Measurements from ENCODE around the gene XYLT1. TPM values are rescaled to one million over a fixed set of nuclear protein-coding genes. Genes with fewer than 3 reads are reported as not detected.

Gene XYLT1
- total RNA-seq, 2 donors from 2014 or later = 8.4 to 22.5 TPM

DNA sequence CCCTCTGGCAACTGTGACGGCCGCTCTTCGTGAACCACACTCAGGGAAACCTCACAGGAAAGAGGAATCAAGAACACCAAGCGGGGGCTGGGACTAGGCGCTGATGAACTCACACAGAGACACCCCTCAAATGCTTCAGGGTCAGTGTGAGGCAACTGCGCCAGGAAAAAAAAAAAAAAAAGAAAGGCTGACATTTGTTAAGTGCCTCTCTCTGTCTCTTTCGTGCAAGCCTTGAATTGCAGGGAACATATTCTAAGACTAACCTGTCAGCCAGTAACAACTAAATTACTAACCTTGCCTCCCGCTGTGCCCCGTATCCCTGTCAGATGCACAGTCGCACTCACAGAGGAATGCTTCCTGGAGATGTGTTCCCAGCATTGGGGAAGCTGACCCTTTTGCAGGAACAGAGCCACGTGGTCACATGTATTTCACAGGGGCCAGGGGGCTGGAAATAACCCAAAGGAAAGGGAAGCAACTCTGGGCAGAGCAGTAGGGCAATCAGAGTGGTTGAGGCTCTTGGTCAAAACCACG is 247.8 kb downstream of the XYLT1 start:
- DNase-seq (peak; percentile 34), ATAC-seq (peak; percentile 20 to 46)
- intact Hi-C loops (cut with DNase I) = no loop called here

DNA sequence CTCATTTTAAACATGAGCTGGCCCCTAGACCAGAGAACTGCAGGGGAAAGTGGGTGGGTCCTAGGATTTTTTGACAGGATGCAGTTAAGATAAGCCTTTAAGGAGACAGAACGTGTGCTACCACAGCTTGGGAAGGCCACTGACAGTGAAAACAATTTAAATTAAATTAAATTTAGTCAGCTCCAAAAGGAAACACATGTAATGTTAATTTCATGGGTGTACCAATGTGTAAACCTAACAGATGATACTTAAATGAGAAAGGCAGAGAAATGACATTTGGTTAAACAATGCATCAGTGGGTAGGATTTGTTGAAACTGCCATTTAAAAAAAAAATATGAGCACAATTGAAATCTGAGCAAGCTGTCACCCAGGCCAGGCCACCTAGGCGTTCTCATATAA is 250.8 kb downstream of the XYLT1 start:
- intact Hi-C loops (cut with DNase I) = no loop called here
- no peak for DNase-seq
- ATAC-seq = no peak

DNA sequence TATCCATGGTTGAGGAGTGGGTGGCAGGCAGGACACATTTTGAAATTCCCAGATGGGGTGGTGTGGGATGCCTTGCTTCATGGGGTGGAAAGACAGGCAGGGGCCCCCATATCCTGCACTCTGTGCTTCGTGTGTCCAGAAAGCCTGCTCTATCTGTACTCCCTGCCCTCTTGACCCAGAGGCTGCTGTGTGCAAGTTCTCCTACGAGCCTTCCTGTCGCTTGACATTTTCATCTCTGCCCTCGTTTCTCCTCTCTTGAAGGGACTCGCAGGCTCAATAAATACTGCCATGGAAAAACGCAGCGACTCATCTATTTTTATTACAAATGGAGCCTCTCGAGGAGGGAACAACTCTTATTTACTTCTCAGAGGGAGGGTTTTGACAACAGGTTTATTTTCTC is 254.8 kb downstream of the XYLT1 start:
- no peak for ATAC-seq
- intact Hi-C loops (cut with DNase I) = no loop called here

DNA sequence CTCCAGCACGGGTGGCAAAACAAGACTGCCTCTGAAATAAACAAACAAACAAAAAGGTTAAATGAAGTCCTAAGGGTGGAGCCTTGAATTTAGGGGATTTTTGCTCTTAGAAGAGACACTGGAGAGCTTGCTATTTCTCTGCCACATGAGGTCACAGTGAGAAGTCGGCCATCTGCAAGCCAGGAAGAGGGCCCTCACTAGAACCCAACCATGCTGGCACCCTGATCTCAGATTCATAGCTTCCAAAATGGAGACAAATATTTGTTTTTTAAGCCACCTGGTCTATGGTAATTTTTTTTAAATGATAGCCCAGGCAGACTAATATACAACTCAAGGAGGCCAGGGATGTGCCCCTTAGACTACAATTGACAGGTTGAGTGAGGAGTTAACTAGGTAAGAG is 255.5 kb downstream of the XYLT1 start:
- intact Hi-C loops (cut with DNase I) = no loop called here

More for the DNA sequence above, 254.8 kb downstream of the XYLT1 start:
- DNase-seq = no peak

DNA sequence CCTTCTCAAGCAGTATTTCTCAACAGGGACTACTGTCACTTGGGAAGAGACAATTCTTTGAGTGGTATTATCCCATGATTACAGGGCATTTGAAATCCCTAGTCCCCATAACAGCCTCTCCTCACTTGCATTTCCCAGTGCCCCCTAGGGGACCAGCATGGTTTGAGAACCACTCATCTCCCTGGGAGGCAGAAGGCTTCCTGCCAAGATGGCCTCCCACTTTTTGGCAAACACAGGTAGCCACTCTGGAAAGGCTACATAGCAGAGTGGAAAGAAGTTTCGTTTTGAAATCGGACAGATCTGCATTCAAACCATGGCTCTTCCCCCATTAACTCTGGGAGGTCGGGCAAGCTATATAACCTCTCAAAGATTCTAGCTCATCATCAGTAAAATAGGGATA is 256.8 kb downstream of the XYLT1 start:
- intact Hi-C loops (cut with DNase I) = no loop called here
- ATAC-seq (no peak), DNase-seq (no peak)

More for the DNA sequence above, 255.5 kb downstream of the XYLT1 start:
- ATAC-seq = no peak
- DNase-seq = no peak

DNA sequence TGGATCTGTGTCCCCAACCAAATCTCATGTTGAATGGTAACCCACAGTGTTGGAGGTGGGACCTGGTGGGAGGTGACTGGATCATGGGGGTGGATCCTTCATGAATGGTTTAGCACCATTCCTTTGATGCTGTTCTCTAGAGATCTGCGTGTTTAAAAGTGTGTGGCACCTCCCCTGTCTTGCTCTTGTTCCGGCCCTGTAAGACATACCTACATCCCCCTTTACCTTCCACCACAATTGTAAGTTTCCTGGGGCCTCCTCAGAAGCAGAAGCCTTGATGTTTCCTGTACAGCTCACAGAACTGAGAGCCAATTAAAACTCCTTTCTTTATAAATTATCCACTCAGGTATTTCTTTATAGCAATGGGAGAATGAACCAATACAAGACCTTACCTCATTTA is 257.7 kb downstream of the XYLT1 start:
- DNase-seq (no peak), ATAC-seq (no peak)
- intact Hi-C loops (cut with DNase I) = no loop called here

DNA sequence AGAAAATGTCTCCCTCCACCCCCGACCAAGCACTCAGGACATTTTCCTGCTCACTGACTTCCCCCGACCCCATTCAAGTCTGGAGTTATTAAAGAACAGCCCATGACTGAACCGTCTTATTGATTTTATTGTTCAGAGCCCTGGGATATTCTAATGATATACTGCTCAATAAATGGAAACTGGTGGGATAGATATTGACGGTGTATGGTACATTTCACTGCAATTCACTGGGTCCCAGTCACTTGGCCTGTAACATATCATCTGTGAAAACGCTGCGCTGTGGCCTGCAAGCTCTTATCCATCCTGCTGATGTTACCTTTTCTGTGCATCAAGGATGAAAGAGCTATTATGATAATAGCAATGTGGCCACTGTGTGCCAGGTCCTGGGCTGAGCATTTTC is 258.2 kb downstream of the XYLT1 start:
- ATAC-seq (no peak), DNase-seq (no peak)
- intact Hi-C loops (cut with DNase I) = no loop called here

DNA sequence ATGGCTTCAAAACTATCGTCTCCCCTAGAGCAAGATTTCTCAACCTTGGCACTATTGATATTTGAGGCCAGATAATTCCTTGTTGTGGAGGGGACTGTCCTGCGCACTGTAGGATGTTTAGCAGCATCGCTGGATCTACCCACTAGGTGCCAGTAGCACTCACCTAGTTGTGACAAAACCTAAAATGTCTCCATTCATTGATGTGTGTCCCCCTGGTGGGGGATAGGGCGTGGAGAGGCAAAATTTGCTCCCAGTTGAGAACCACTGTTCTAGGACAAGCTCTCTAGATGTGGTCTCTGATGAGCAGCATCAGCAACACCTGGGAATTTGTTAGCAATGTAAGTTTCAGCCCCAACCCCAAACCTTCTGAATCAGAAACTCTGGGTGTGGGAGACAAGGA is 259.0 kb downstream of the XYLT1 start:
- no peak for DNase-seq
- ATAC-seq = no peak
- intact Hi-C loops (cut with DNase I) = no loop called here

DNA sequence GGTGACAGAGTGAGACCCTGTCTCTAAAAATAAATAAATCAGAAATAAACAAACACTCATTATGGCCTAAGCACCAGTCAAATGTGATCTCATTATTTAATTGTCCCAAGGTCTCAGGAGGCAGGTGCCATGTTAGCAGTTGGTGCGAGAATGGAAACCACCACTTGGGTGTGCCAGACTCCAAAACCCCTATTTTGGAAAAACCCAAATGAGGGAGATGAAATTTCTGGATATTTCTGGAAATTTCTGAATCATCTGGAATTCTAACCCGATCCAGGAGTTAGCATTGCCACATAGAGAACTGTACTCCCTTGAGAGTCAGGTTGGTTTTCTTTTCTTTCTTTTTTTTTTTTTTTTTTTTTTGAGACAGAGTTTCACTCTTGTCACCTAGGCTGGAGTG is 264.0 kb downstream of the XYLT1 start:
- DNase-seq (no peak), ATAC-seq (no peak)
- intact Hi-C loops (cut with DNase I) = loop anchor here in 1 of 2 donors (5.0 kb wide), 1 partner anchor 261 kb away; no protein-coding TSS in a partner anchor

DNA sequence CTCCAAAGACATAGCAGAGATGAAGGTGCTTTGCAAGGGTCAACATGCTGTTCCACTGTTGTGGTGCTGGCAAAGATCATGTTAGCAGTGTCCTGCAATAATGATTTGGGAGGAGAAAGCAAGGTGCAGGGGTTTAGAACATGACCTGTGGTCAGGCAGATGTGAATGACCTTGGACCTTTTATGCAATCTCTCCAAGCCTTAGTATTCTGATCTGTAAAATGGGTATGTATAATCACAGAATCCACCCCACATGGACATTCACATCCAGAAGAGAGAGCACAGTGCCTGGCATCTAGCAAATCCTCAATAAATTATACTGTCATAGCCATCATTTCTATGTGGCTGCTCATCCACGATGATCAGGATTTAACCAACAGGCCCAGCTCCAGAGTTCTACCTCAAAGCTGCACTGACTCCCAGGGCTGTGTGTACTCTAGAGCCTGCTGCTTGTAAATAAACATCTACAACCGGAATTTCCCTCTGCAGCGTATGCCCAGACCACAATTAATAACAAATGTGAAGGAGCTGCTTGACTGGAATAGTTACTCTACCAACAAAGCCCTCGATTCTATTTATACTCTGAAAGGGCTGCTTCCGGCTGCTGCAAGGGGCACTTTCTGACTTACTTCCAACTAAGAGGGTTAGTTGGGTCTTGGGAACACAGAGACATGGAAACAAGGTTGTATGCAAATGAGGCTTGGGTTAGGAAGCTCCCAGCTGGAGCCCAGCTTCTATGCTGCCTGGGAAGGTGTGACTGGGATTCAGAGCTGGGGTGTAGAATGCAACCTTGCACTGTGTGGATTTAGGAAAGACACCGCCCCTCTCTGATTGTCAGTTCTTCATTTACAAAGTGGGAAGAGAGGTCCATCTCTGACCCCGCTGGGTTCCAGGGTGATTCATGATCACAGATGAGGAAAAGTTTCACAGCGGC is 265.2 kb downstream of the XYLT1 start:
- intact Hi-C loops (cut with DNase I) = loop anchor here in 1 of 2 donors (5.0 kb wide), 1 partner anchor 262 kb away; no protein-coding TSS in a partner anchor
- ATAC-seq = no peak
- DNase-seq = no peak

DNA sequence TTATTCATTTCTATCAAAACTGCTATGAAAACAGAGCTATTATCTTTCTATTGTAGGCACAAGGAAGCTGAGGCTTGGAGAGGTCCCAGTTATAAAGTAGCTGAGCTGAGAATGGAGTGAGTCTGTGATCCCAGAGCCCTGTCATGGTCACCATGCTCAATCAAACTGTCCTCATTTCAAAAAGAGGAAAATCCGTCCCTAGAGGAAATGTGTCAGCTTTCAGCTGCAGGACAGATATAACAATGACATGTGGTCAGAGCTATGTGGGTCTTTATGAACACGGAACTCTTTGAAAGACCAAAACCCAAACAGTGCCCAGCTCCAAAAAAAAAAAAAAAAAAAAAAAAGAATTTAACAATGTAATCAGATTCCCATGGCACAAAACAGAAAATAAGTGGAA is 266.1 kb downstream of the XYLT1 start:
- peak in 1 of 2 donors; percentile 46 for ATAC-seq
- DNase-seq = no peak
- intact Hi-C loops (cut with DNase I) = loop anchor here in 1 of 2 donors (5.0 kb wide), 1 partner anchor 263 kb away; no protein-coding TSS in a partner anchor

DNA sequence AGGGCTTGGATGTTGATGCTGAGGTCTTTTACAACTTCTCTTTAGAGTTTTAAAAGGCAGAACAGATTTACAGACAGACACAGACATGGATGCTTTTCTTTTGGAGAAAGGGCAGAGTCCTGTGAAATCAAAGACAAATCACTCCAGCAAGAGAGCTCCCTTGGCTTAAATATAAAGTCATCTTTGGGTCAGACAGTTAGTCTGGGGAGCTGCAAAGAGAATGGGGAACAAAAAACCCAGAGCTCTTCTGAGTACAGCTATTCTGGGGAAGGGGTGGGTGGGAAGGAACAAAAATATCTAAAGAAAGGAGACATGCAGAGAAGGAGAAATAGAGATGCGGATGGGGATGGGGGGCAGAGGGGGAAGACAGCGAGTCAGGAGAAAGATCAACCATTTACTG is 266.6 kb downstream of the XYLT1 start:
- intact Hi-C loops (cut with DNase I) = no loop called here
- ATAC-seq = no peak
- no peak for DNase-seq

DNA sequence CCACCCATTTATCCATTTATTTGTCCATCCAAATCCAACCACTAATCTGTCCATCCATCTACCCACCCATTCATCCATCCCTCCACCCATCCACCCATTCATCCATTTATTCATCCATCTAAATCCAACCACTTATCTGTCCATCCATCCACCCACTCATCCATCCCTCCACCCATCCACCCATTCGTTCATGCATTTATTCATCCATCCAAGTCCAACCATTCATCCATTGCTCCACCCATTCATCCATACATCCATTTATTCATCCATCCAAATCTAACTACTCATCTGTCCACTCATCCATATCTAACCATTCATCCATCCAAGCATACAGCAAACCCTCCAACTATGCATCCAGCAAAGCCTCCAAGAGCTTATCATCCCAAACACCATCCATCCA is 267.3 kb downstream of the XYLT1 start:
- intact Hi-C loops (cut with DNase I) = no loop called here

DNA sequence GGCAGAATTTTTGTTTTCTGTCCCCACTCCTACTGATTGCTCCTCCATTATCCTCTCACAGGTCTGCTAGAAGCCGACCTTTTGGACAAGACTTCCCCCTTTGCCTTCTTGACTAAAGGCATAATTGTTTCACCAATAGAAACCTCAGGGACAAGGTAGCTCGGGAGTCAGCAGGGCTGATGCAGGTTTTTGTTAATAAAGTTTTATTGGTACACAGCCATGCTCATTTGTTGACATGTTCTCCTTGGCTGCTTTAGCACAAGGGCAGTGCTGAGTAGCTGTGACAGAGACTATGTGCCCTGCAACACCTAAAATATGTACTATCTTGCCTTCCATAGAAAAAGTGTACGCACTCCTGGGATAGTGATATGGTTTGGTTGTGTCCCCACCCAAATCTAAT is 271.6 kb downstream of the XYLT1 start:
- intact Hi-C loops (cut with DNase I) = no loop called here
- no peak for ATAC-seq

More for the DNA sequence above, 267.3 kb downstream of the XYLT1 start:
- no peak for ATAC-seq
- no peak for DNase-seq

DNA sequence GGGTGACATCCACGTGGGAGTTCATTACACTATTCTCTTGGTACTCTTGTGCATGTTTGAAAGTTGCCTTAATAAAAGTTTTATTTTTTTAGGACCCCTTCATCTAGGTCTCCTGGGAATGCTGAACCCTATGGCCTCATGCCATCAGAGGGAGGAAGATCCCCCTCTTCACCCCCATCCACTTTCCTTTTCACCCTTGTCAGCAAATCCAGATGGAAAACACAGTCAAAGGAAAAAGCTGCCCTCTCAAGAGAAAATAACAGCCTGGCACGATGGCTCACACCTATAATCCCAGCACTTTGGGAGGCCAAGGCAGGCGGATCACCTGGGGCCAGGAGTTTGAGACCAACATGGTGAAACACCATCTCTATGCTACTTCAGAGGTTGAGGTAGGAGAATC is 274.2 kb downstream of the XYLT1 start:
- ATAC-seq (no peak), DNase-seq (no peak)
- intact Hi-C loops (cut with DNase I) = no loop called here

More for the DNA sequence above, 271.6 kb downstream of the XYLT1 start:
- no peak for DNase-seq

DNA sequence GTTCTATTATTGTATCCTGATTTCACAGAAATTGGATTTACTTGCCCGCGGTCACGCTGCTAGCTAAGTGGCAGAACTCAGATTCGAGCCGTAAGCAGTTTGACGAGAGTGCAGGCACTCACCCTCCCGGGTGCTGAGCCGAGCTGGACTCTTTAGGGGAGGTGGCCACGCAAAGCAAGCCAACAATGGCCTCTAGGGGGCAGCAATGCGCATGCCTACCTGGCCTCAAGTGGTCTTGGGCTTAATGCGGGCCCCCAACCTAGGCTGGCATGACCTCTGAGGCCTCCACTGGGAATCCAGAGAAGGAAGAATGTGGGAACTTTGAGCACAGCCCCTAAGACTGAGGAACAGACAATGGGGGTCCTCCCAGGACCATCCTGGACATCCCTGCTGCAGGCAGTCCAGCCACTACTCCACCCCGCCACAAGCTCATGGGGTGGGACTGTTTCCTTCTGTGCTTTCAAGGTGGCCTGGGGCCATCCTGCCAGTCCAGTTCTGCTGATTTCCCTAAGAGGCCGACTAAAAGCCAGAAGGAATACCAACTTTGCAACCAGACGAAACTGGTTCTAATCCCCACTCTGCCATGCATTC is 276.5 kb downstream of the XYLT1 start:
- DNase-seq = peak; percentile 54
- peak; percentile 60 to 73 for ATAC-seq
- intact Hi-C loops (cut with DNase I) = no loop called here

DNA sequence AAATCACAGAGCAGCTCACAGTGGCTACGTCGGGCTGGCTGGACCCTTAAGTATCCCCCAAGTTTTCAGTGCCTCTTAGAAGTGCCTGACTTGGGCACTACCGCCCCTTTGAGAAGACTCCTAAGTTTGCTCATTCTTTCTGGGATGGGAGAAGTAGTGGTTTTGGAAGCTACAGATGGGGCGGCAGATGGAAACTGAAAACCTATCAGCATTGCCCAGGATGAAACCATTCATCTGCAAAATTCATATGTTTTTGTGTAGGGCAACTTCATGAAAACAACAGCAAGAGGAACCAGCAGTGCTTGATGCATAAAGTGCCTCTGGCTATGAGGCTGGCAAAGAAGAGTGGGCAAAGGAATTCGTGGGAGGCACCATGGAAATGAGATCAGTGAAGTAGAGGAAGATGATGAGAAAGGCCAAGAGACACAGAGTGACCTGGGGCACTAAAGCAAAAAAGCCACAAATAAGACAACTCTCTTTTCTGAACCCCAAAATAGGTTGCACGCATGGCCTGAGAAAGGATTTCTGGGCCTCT is 277.1 kb downstream of the XYLT1 start:
- no peak for DNase-seq
- intact Hi-C loops (cut with DNase I) = no loop called here
- no peak for ATAC-seq

DNA sequence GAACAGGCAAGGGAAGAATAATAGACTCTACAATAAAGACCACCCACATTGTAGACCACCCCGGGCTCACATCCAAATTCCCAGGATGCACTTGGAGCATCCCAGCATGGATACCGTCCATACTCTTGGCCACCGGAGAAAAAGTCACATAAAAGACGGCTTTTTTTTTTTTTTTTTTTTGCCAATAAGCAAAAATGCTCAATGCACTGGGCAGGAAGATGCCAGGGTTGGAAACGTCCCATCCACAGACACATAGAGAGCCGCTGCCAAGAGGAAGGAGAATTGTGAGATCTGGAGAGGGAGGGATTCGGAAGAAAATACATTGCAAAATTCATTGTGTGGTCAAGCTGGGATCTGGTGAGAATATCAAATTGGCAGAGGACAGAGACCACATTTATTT is 286.7 kb downstream of the XYLT1 start:
- DNase-seq (no peak), ATAC-seq (no peak)
- intact Hi-C loops (cut with DNase I) = no loop called here

DNA sequence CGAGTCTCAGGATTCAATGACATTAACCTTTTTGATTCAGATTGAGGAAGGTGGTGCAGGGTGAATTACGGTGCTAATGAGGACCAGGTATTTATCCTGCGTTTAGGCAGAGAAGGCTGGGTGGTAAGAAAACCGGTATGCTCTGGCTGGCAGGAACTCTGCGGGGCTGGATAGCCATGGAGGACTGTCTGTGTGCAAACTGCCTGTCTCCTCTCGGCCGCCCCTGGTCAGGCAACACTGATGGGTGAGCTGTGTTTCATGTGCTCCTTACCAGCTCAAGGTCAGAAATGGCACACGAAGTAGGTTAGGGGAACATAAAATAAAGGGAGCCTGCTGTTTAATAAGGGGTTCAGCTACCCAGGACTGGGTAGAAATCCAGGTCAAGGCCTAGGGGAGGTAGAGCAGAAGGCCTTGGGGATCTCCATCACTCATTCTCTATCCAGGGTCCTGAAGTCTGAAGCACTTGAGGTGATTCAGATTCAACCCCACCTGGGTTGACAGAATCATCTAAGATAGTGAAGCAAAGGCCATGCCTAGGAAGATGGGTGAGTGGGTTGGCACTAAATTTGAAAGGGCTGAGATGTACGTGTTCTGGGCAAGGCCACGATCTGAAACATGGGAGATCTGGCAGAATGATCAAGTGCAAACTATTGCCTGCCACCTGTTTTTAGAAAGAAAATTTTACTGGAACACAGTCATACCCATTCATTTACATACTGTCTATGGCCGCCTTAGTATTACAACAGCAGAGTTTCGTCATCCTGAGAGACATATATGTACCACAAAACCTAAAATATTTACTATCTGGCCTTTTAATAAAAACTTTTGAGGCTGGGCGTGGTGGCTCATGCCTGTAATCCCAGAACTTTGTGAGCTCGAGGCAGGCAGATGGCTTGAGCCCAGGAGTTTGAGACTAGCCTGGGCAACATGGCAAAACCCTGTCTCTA is 292.5 kb downstream of the XYLT1 start:
- ATAC-seq = no peak
- intact Hi-C loops (cut with DNase I) = no loop called here
- no peak for DNase-seq

All from left cardiac atrium (tissue), 4 donors.